ENCODE data around the gene LRRC75A. TPM values are rescaled to one million over a fixed set of nuclear protein-coding genes. Genes with fewer than 3 reads are reported as not detected.
"Not testable (repeated sequence)": the region's sequence is repeated elsewhere in the genome, so short reads cannot be mapped to it uniquely, and the experiment has no call there.

LRRC75A gene
- polyA plus RNA-seq, 3 donors, result 1.0 to 2.4 (median 1.4) TPM

GRCh38 chr17:16453493-16453851 is 38.5 kb downstream of the LRRC75A start:
- Mint-ChIP-seq H3K27ac (peak overlapping the region in 1 of 7 donors; percentile 37), H3K4me3 (no peak overlapping the region), H3K27me3 (ENCODE audit: low read depth in 3 of 3) (no peaks in the 10 kb centered on the region), H3K4me1 (peaks cover 11% of the 10 kb centered on the region), H3K9me3 (peaks cover 0 to 4% (median 2%) of the 10 kb centered on the region in 7 donors), H3K36me3 (peaks cover 10 to 22% of the 10 kb centered on the region in 2 donors)
- Histone ChIP-seq H3K36me3 (replicated peaks in 1 of 2; ENCODE audit: control insufficient read depth in 1 of 2, insufficient read depth in 2 of 2, low read length in 2 of 2) (peaks cover 8 to 9% of the 10 kb centered on the region in 2 donors), H3K9me3 (replicated peaks in 1 of 2; ENCODE audit: control insufficient read depth in 1 of 2, insufficient read depth in 1 of 2, low read length in 2 of 2) (no peaks in the 10 kb centered on the region), H3K4me1 (ENCODE audit: control insufficient read depth in 1 of 2, insufficient read depth in 2 of 2, low read length in 2 of 2) (no peaks in the 10 kb centered on the region), H3K4me2 (replicated peaks; ENCODE audit: extremely low read depth, low read length, poor library complexity, severe bottlenecking) (no peak overlapping the region), H3K9ac (ENCODE audit: insufficient read depth, low read length, poor library complexity, severe bottlenecking) (no peak overlapping the region), H3K27ac (ENCODE audit: low read depth in 1 of 2, low read length in 2 of 2) (no peak overlapping the region), H3K79me2 (ENCODE audit: insufficient read depth, low read length) (no peaks in the 10 kb centered on the region), H2AFZ (ENCODE audit: insufficient read depth, low read depth, low read length, poor library complexity, severe bottlenecking) (no peak overlapping the region), H3K27me3 (ENCODE audit: control insufficient read depth in 2 of 2, insufficient read depth in 2 of 2, low read length in 2 of 2) (no peaks in the 10 kb centered on the region), H4K20me1 (ENCODE audit: insufficient read depth, low read length) (no peaks in the 10 kb centered on the region), H3K4me3 (replicated peaks in 1 of 3; ENCODE audit: low read depth in 2 of 3, low read length in 3 of 3) (no peak overlapping the region)
- TF ChIP-seq CTCF (IDR thresholded peaks at IDR 0.05), result peak; percentile 19
- no peak for DNase-seq
- 100% methylated on average over 3 of the region's 4 CpGs for WGBS (ENCODE audit: insufficient coverage)
- intact Hi-C loops (cut with micrococcal nuclease), result loop anchor here (2.0 to 10.0 kb wide), 3 partner anchors 67 to 141 kb away; no protein-coding TSS in a partner anchor

DNA sequence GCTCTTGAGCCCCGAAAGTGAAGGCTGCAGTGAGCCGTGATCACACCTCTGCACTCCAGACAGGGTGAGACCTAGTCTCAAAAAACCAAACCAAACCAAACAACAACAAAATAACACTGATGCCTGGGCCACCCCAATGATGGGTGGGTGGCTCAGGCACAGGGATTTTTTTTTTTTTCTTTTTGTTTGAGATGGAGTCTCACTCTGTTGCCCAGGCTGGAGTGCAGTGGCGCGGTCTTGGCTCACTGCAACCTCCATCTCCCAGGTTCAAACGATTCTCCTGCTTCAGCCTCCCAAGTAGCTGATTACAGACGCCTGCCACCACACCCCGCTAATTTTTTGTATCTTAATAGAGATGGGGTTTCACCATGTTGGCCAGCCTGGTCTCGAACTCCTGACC is 39.7 kb downstream of the LRRC75A start:
- H3K4me3 ChIP-seq (replicated peaks in 1 of 3; ENCODE audit: low read depth in 2 of 3, low read length in 3 of 3); H2AFZ ChIP-seq (ENCODE audit: insufficient read depth, low read depth, low read length, poor library complexity, severe bottlenecking); H3K9me3 ChIP-seq (replicated peaks in 1 of 2; ENCODE audit: control insufficient read depth in 1 of 2, insufficient read depth in 1 of 2, low read length in 2 of 2); H3K4me2 ChIP-seq (replicated peaks; ENCODE audit: extremely low read depth, low read length, poor library complexity, severe bottlenecking); H4K20me1 ChIP-seq (ENCODE audit: insufficient read depth, low read length); H3K27me3 ChIP-seq (ENCODE audit: control insufficient read depth in 2 of 2, insufficient read depth in 2 of 2, low read length in 2 of 2); H3K79me2 ChIP-seq (ENCODE audit: insufficient read depth, low read length); H3K4me3 Mint-ChIP-seq; H3K27me3 Mint-ChIP-seq (ENCODE audit: low read depth in 3 of 3); H3K27ac ChIP-seq (ENCODE audit: low read depth in 1 of 2, low read length in 2 of 2); DNase-seq; H3K4me1 ChIP-seq (ENCODE audit: control insufficient read depth in 1 of 2, insufficient read depth in 2 of 2, low read length in 2 of 2); H3K9me3 Mint-ChIP-seq; H3K9ac ChIP-seq (ENCODE audit: insufficient read depth, low read length, poor library complexity, severe bottlenecking): not testable (repeated sequence)
- intact Hi-C loops (cut with micrococcal nuclease), result loop anchor here (2.0 to 10.0 kb wide), 3 partner anchors 69 to 143 kb away; no protein-coding TSS in a partner anchor
- 94% methylated on average over 2 of the region's 8 CpGs for WGBS (ENCODE audit: insufficient coverage)
- peaks cover 17 to 21% of the 10 kb centered on the region in 2 donors for H3K36me3 ChIP-seq (replicated peaks in 1 of 2; ENCODE audit: control insufficient read depth in 1 of 2, insufficient read depth in 2 of 2, low read length in 2 of 2)
- H3K36me3 Mint-ChIP-seq, result peaks cover 20 to 31% of the 10 kb centered on the region in 2 donors
- peak overlapping the region in 1 of 7 donors; percentile 31 for H3K27ac Mint-ChIP-seq
- H3K4me1 Mint-ChIP-seq, result peaks cover 11% of the 10 kb centered on the region
